ENCODE measurements around the gene GSTM4. TPM values are rescaled to one million over a fixed set of nuclear protein-coding genes. Genes with fewer than 3 reads are reported as not detected.
A peak's percentile ranks its signal among the peaks of the same experiment; 100 is the strongest.

The GSTM4 gene
- total RNA-seq, 2 experiments from 2014 or later: 6.0 to 8.0 TPM

GRCh38 chr1:109617291-109617801 lies 38.6 kb upstream of the GSTM4 start:
- no peak overlapping the region for H3K4me2 ChIP-seq (ENCODE audit: low read length)

GRCh38 chr1:109618661-109619575 lies 37.0 kb upstream of the GSTM4 start:
- no peak for TF ChIP-seq CTCF (conservative IDR thresholded peaks at IDR 0.05; ENCODE audit: low read length)
- no peak for TF ChIP-seq EZH2phosphoT487 (IDR thresholded peaks at IDR 0.05; ENCODE audit: borderline replicate concordance, low read depth, low read length)
- intact Hi-C loops (cut with micrococcal nuclease; ENCODE audit: unreplicated experiment): no loop called here
- peak overlapping the region; percentile 92 for H3K4me3 ChIP-seq (ENCODE audit: low read depth, low read length, poor library complexity, severe bottlenecking)

More at GRCh38 chr1:109617291-109617801, 38.6 kb upstream of the GSTM4 start:
- Histone ChIP-seq H3K79me2 (ENCODE audit: insufficient read depth, low read depth, low read length) (peaks cover 24% of the 10 kb centered on the region), H4K20me1 (ENCODE audit: insufficient read depth, low read length) (0 out of 2 replicates have a peak, but pooled peaks cover 4% of the 10 kb centered on the region), H2AFZ (ENCODE audit: low read length) (no peak overlapping the region), H3K27ac (ENCODE audit: low read depth, low read length, poor library complexity, severe bottlenecking) (no peak overlapping the region), H3K4me1 (ENCODE audit: insufficient read depth, low read length, poor library complexity, severe bottlenecking) (peaks cover 35% of the 10 kb centered on the region), H3K36me3 (ENCODE audit: insufficient read depth, low read length) (no peaks in the 10 kb centered on the region), H3K9me3 (ENCODE audit: low read length) (no peaks in the 10 kb centered on the region), H3K4me3 (ENCODE audit: low read depth, low read length, poor library complexity, severe bottlenecking) (no peak overlapping the region), H3K9me2 (ENCODE audit: insufficient read depth, low read length) (no peaks in the 10 kb centered on the region)
- peak; percentile 25 for DNase-seq (ENCODE audit: low spot score)
- CTCF ChIA-PET (ENCODE audit: unreplicated experiment): interaction anchor here (0.7 kb wide), 1 partner anchor 69 kb away, joined by 3 read pairs; the partner anchor contains the start of gene GNAI3
- TF ChIP-seq EZH2phosphoT487 (IDR thresholded peaks at IDR 0.05; ENCODE audit: borderline replicate concordance, low read depth, low read length) (no peak), CTCF (conservative IDR thresholded peaks at IDR 0.05; ENCODE audit: low read length) (peak; percentile 45)
- POLR2A ChIA-PET: interaction anchor here (1.1 kb wide), 1 partner anchor 12 kb away, joined by 3 read pairs; no protein-coding TSS in a partner anchor
- intact Hi-C loops (cut with micrococcal nuclease; ENCODE audit: unreplicated experiment): no loop called here
- BruUV-seq (replicated peaks): no TSS peak

More at GRCh38 chr1:109618661-109619575, 37.0 kb upstream of the GSTM4 start:
- peak overlapping the region; percentile 45 for H3K27ac ChIP-seq (ENCODE audit: low read depth, low read length, poor library complexity, severe bottlenecking)
- peak overlapping the region; percentile 97 for H3K4me2 ChIP-seq (ENCODE audit: low read length)
- ChIA-PET CTCF (ENCODE audit: unreplicated experiment) (interaction anchor here (1.1 kb wide), 1 partner anchor 22 kb away, joined by 3 read pairs; no protein-coding TSS in a partner anchor), POLR2A (interaction anchor here (0.5 to 2.3 kb wide), 6 partner anchors 14 to 615 kb away, joined by 3 to 14 read pairs (median 4); partner anchors contain the start of gene GNAI3)
- H3K79me2 ChIP-seq (ENCODE audit: insufficient read depth, low read depth, low read length): peaks cover 35% of the 10 kb centered on the region
- no peaks in the 10 kb centered on the region for H3K9me3 ChIP-seq (ENCODE audit: low read length)
- peaks cover 51% of the 10 kb centered on the region for H3K4me1 ChIP-seq (ENCODE audit: insufficient read depth, low read length, poor library complexity, severe bottlenecking)
- 0 out of 2 replicates have a peak, but pooled peaks cover 5% of the 10 kb centered on the region for H4K20me1 ChIP-seq (ENCODE audit: insufficient read depth, low read length)
- H3K9me2 ChIP-seq (ENCODE audit: insufficient read depth, low read length): no peaks in the 10 kb centered on the region
- peak overlapping the region; percentile 60 for H2AFZ ChIP-seq (ENCODE audit: low read length)
- no peak for DNase-seq (ENCODE audit: low spot score)
- no peaks in the 10 kb centered on the region for H3K36me3 ChIP-seq (ENCODE audit: insufficient read depth, low read length)
- BruUV-seq (replicated peaks): TSS peak; percentile 98
